Measurements from ENCODE around the gene B3GALT5.

DNA sequence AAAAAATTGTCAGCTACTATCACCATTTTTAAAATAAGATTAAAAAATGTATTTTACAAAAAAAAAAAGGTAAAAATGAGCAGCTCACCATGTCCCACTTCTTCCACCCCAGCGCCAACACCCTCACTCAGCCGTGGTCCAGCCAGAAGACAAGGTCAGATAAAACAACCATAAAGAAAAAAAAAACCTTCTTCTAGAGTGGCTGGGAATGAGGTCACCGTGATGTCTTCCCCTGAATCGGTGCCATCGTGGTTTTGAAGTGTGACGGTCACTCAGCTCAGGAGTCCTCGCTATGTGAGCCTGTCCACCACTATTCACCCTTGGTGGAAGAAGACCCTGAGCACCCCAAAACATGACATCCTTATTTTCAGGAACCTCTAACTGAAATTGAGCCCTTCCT lies 38.1 kb downstream of the B3GALT5 start:
- TF ChIP-seq, protein P1, sequence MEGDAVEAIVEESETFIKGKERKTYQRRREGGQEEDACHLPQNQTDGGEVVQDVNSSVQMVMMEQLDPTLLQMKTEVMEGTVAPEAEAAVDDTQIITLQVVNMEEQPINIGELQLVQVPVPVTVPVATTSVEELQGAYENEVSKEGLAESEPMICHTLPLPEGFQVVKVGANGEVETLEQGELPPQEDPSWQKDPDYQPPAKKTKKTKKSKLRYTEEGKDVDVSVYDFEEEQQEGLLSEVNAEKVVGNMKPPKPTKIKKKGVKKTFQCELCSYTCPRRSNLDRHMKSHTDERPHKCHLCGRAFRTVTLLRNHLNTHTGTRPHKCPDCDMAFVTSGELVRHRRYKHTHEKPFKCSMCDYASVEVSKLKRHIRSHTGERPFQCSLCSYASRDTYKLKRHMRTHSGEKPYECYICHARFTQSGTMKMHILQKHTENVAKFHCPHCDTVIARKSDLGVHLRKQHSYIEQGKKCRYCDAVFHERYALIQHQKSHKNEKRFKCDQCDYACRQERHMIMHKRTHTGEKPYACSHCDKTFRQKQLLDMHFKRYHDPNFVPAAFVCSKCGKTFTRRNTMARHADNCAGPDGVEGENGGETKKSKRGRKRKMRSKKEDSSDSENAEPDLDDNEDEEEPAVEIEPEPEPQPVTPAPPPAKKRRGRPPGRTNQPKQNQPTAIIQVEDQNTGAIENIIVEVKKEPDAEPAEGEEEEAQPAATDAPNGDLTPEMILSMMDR (IDR thresholded peaks at IDR 0.05): no peak
- TF ChIP-seq EP300 (IDR thresholded peaks at IDR 0.05) (no peak), POLR2AphosphoS5 (IDR thresholded peaks at IDR 0.05) (no peak)

Measured in gastroesophageal sphincter (tissue), 3 donors.